Neural progenitor cell (in vitro differentiated cells): Measurements from ENCODE around the gene CAMSAP1. TPM values are rescaled to one million over a fixed set of nuclear protein-coding genes. Genes with fewer than 3 reads are reported as not detected.
A peak's percentile ranks its signal among the peaks of the same experiment; 100 is the strongest.

ENCODE experiments used
- DNase-seq: peaks from one replicate; pipeline ENCODE4 v3.0.0-alpha.2; 2016; ENCODE audit warnings: low spot score
- H2AFZ ChIP-seq: fragments of 200-600 bp; sonication (generic); replicated peaks from 2 replicates; pipeline ENCODE4 v1.6.1; 2016; ENCODE audit warnings: antibody characterized with exemption
- H3F3A ChIP-seq: fragments of 200-600 bp; sonication (generic); 2 replicates; pipeline ENCODE4 v1.6.1; 2016; ENCODE audit warnings: antibody characterized with exemption, low read depth
- H3K27ac ChIP-seq: fragments of 200-600 bp; sonication (generic); 2 replicates; pipeline ENCODE4 v1.5.1; 2016; ENCODE audit warnings: mild to moderate bottlenecking
- H3K27me3 ChIP-seq: fragments of 200-600 bp; sonication (generic); 2 replicates; pipeline ENCODE4 v1.6.1; 2016; ENCODE audit warnings: mild to moderate bottlenecking, moderate library complexity
- H3K36me3 ChIP-seq: fragments of 200-600 bp; sonication (generic); 2 replicates; pipeline ENCODE4 v1.5.1; 2016
- H3K4me1 ChIP-seq: fragments of 200-600 bp; sonication (generic); 2 replicates; pipeline ENCODE4 v1.6.1; 2016; ENCODE audit warnings: mixed run types
- H3K4me2 ChIP-seq: fragments of 200-600 bp; sonication (generic); 2 replicates; pipeline ENCODE4 v1.6.1; 2016
- H3K4me3 ChIP-seq: fragments of 200-600 bp; sonication (generic); 2 replicates; pipeline ENCODE4 v1.5.1; 2016
- H3K79me2 ChIP-seq: fragments of 200-600 bp; sonication (generic); 2 replicates; pipeline ENCODE4 v1.6.1; 2016; ENCODE audit warnings: low read depth
- H3K9ac ChIP-seq: fragments of 200-600 bp; sonication (generic); 2 replicates; pipeline ENCODE4 v1.6.1; 2016
- H3K9me3 ChIP-seq: fragments of 200-600 bp; sonication (generic); 2 replicates; pipeline ENCODE4 v1.5.1; 2016; ENCODE audit warnings: low read depth
- H4K20me1 ChIP-seq: fragments of 200-600 bp; sonication (generic); 2 replicates; pipeline ENCODE4 v1.6.1; 2016; ENCODE audit warnings: low read depth
- H3K27ac Mint-ChIP-seq: 3 replicates; pipeline ENCODE4 v1.8.0; 2021; ENCODE audit warnings: mixed read lengths
- H3K27me3 Mint-ChIP-seq: 2 replicates; pipeline ENCODE4 v1.8.0; 2022; ENCODE audit warnings: low read depth, mild to moderate bottlenecking, inconsistent platforms, moderate library complexity, mixed read lengths; ENCODE audit not compliant: insufficient read depth
- H3K36me3 Mint-ChIP-seq: 3 replicates; pipeline ENCODE4 v1.8.0; 2021; ENCODE audit warnings: mixed read lengths
- H3K4me1 Mint-ChIP-seq: 3 replicates; pipeline ENCODE4 v1.8.0; 2021; ENCODE audit warnings: mixed read lengths
- H3K4me3 Mint-ChIP-seq: 3 replicates; pipeline ENCODE4 v1.8.0; 2021; ENCODE audit warnings: mild to moderate bottlenecking, moderate library complexity, mixed read lengths
- H3K9me3 Mint-ChIP-seq: 3 replicates; pipeline ENCODE4 v1.8.0; 2020; ENCODE audit warnings: mixed read lengths
- CTCF ChIP-seq: fragments of 200-600 bp; sonication (generic); IDR thresholded peaks from 2 replicates; pipeline ENCODE4 v1.5.1; 2017; ENCODE audit warnings: antibody characterized with exemption, mild to moderate bottlenecking
- EZH2 ChIP-seq: fragments of 200-600 bp; sonication (generic); IDR thresholded peaks from 2 replicates; pipeline ENCODE4 v1.6.1; 2017; ENCODE audit warnings: antibody characterized with exemption, mild to moderate bottlenecking, moderate library complexity
- EZH2phosphoT487 ChIP-seq: fragments of 200-600 bp; sonication (generic); IDR thresholded peaks from 2 replicates; pipeline ENCODE4 v1.6.1; 2017; ENCODE audit warnings: antibody characterized with exemption
- total RNA-seq: library from RNA; depleted of rRNA; stranded (reverse); fragments of >200 nt; gene quantifications from 2 replicates; pipeline ENCODE4 v1.2.3, GENCODE V29; 2015; ENCODE audit warnings: low replicate concordance

Gene CAMSAP1
- total RNA-seq, 1 donor from 2014 or later = 39.3 TPM

GRCh38 chr9:135825435-135826187 is 81.7 kb downstream of the CAMSAP1 start:
- no peaks in the 10 kb centered on the region for H3K4me1 Mint-ChIP-seq
- Histone ChIP-seq H3F3A (no peaks in the 10 kb centered on the region), H3K27me3 (no peaks in the 10 kb centered on the region), H3K9me3 (no peaks in the 10 kb centered on the region), H3K79me2 (peaks cover 54% of the 10 kb centered on the region), H2AFZ (no peak overlapping the region), H3K9ac (no peak overlapping the region), H3K4me3 (no peak overlapping the region), H3K4me2 (no peak overlapping the region), H3K36me3 (peaks cover 8% of the 10 kb centered on the region), H3K4me1 (no peaks in the 10 kb centered on the region), H3K27ac (no peak overlapping the region), H4K20me1 (peaks cover 36% of the 10 kb centered on the region)
- H3K27ac Mint-ChIP-seq = peak overlapping the region; percentile 10
- H3K36me3 Mint-ChIP-seq = peaks cover 45% of the 10 kb centered on the region
- peaks cover 9% of the 10 kb centered on the region for H3K9me3 Mint-ChIP-seq
- TF ChIP-seq CTCF (no peak), EZH2phosphoT487 (no peak), EZH2 (no peak)
- H3K27me3 Mint-ChIP-seq = peaks cover 3% of the 10 kb centered on the region
- DNase-seq = no peak
- H3K4me3 Mint-ChIP-seq = no peak overlapping the region

GRCh38 chr9:135823036-135823435 is 84.3 kb downstream of the CAMSAP1 start:
- Mint-ChIP-seq H3K27ac (no peak overlapping the region), H3K4me1 (no peaks in the 10 kb centered on the region), H3K9me3 (peaks cover under 1% of the 10 kb centered on the region), H3K27me3 (peaks cover 3% of the 10 kb centered on the region), H3K4me3 (no peak overlapping the region), H3K36me3 (peaks cover 36% of the 10 kb centered on the region)
- Histone ChIP-seq H3K79me2 (peaks cover 41% of the 10 kb centered on the region), H2AFZ (no peak overlapping the region), H3K9ac (no peak overlapping the region), H3F3A (no peaks in the 10 kb centered on the region), H4K20me1 (peaks cover 35% of the 10 kb centered on the region), H3K4me2 (no peak overlapping the region), H3K4me3 (no peak overlapping the region), H3K9me3 (no peaks in the 10 kb centered on the region), H3K27me3 (no peaks in the 10 kb centered on the region), H3K27ac (no peak overlapping the region), H3K4me1 (no peaks in the 10 kb centered on the region), H3K36me3 (peaks cover 12% of the 10 kb centered on the region)
- TF ChIP-seq EZH2phosphoT487 (no peak), EZH2 (no peak), CTCF (no peak)
- no peak for DNase-seq

GRCh38 chr9:135822374-135822755 is 85.0 kb downstream of the CAMSAP1 start:
- no peak overlapping the region for H3K4me3 Mint-ChIP-seq
- no peaks in the 10 kb centered on the region for H3F3A ChIP-seq
- no peak overlapping the region for H3K9ac ChIP-seq
- H4K20me1 ChIP-seq = peaks cover 30% of the 10 kb centered on the region
- no peak overlapping the region for H3K27ac Mint-ChIP-seq
- no peak overlapping the region for H2AFZ ChIP-seq
- H3K27me3 Mint-ChIP-seq = peaks cover 3% of the 10 kb centered on the region
- no peak overlapping the region for H3K4me2 ChIP-seq
- peaks cover 35% of the 10 kb centered on the region for H3K79me2 ChIP-seq
- DNase-seq = no peak
- no peaks in the 10 kb centered on the region for H3K9me3 Mint-ChIP-seq
- H3K9me3 ChIP-seq = no peaks in the 10 kb centered on the region
- H3K4me1 ChIP-seq = no peaks in the 10 kb centered on the region
- H3K27me3 ChIP-seq = no peaks in the 10 kb centered on the region
- TF ChIP-seq EZH2phosphoT487 = no peak
- no peak for TF ChIP-seq EZH2
- no peak for TF ChIP-seq CTCF
- peaks cover 12% of the 10 kb centered on the region for H3K36me3 ChIP-seq
- H3K4me1 Mint-ChIP-seq = no peaks in the 10 kb centered on the region
- H3K4me3 ChIP-seq = no peak overlapping the region
- H3K27ac ChIP-seq = no peak overlapping the region
- peaks cover 35% of the 10 kb centered on the region for H3K36me3 Mint-ChIP-seq
